ENCODE data around the gene ABL1.
"Not testable (repeated sequence)": the region's sequence is repeated elsewhere in the genome, so short reads cannot be mapped to it uniquely, and the experiment has no call there.

The ABL1 gene

DNA sequence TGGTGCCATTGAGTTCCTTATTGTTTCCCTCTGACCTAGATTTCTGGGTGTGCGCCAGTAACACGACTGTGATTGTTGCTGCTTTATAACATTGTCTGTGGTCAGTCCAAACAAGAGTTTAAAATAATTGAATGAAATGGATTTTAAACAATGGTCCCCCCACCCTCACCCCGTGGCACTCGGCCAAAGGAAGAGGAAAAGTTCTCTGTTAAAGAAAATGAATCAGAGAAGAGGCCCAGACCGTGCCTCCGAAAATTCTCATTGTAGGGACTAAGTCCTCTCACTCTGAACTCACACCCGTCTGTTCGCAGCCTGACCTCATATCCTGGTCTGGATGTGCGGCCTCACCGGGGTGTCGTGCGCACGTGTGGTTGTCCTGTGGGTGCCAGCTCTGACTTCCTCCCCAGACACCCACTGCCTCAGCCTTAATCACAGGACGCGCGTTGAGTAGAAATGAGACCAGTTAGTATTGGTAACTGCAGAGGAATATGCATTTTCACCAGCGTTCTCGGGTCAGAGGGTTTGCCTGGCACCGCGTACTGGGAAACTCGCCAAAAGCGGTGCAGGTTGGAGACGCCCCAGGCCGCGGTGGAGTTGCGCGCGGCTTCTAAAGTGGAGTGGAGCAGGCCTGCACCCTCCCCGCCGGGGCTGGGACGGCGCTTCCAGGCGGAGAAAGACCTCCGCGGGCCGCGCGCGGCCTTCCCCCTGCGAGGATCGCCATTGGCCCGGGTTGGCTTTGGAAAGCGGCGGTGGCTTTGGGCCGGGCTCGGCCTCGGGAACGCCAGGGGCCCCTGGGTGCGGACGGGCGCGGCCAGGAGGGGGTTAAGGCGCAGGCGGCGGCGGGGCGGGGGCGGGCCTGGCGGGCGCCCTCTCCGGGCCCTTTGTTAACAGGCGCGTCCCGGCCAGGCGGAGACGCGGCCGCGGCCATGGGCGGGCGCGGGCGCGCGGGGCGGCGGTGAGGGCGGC is at the start of gene ABL1:
Gene ABL1, plus strand, starts transcription at position 884 of the 966 bp plus-strand sequence. CDS start 193 bp downstream, outside the sequence.
- peak; percentile 60 for DNase-seq (ENCODE audit: low read depth)

DNA sequence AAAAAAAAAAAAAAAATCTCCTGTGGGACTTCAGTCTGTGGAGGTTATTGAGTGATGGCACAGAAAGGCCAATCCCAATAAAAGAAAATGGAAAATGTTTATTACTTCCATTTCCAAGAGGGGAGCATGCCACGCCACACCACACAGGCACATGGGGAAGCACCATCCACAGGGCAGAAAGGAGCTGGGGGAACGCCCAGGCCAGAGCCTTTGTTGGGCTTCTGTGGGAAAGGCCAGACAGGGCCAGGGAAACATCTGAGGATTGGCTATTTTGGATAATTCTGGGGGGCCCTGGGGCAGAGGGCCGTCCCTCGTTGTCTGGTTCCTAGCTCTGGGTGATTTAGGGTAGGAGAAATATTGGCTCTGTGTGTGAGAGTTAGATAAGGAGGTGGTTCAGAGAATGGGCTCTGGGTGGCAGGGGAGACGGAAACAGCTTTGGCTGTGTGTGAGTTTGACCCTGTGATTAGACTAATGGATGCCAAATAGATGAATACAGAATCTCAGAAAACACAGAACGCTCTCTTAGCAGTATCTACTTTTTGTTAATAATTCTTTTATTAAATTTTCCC is 49.0 kb upstream of the ABL1 start:
- no peak for DNase-seq (ENCODE audit: low read depth)

DNA sequence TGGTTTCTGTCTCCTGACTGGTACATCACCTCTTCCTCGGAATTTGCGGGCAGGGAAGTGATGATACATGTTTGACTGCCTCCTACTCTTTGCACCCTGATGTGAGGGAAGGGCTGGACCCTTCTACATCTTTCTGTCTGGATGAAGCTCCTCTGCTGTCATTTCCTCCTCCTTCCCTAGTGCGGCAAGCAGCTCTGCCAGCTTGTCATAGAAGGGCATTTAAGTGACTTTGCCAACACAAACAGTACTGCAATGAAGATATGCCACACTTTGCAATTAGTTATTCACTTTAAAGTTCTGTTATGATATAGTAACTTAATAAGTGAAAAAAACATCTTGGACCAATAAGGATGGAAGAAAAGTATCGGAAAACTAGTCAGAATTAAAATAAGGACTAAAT is 48.5 kb upstream of the ABL1 start:
- DNase-seq (ENCODE audit: low read depth) = no peak

- DNase-seq (ENCODE audit: low read depth) = no peak
These were observed 45.0 kb upstream of the ABL1 start for GRCh38 chr9:130789747-130790672.

- DNase-seq (ENCODE audit: low read depth) = no peak
These were observed 43.7 kb upstream of the ABL1 start for GRCh38 chr9:130791303-130791894.

DNA sequence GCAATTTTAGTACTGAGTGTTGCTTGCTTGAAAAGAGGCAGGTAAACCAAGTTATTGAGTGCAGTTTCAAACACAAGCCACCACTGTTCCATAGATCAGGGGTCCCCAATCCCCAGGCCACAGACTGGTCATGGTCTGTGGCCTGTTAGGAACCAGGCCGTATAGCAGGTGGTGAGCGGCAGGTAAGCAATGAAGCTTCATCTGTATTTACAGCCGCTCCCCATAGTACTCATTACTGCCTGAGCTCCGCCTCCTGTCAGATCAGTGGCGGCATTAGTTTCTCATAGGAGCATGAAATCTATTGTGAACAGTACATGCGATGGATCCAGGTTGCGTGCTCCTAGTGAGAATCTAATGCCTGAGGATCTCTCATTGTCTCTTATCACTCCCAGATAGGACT is 41.5 kb upstream of the ABL1 start:
- DNase-seq (ENCODE audit: low read depth) = no peak

DNA sequence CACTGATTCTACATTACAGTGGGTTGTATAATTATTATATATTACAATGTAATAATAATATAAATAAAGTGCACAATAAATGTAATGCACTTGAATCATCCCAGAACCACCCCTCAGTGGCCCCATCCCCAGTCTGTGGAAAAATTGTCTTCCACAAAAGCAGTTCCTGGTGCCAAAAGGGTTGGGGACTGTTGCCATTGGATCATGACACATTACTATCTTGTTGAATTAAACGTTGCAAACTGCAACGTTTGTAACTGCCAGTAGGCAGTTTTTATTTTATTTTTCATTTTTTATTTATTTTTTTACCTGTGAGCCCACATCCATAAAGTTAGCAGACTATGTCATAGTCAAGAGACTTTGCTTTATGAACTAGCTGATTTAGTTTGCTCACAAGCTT is 41.0 kb upstream of the ABL1 start:
- not testable (repeated sequence) for DNase-seq (ENCODE audit: low read depth)

DNA sequence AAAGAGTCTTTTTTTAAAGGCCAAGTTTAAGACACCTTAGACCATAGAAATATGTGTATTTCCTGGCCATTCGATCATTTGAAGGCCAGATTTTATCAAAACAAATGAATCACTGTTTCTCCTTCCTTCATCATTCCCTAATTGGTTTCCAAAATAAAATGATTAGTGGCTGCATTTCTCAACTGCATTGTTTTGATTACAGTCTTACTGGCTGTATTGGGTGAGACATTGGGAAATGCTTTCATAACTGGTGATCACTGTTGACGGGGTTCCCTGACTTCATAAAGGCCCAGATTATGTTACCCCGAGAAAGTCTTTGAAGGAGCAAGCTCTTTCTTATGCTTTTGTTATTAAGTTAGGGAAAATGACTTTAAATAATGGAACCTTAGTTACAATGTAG is 40.6 kb upstream of the ABL1 start:
- not testable (repeated sequence) for DNase-seq (ENCODE audit: low read depth)

DNA sequence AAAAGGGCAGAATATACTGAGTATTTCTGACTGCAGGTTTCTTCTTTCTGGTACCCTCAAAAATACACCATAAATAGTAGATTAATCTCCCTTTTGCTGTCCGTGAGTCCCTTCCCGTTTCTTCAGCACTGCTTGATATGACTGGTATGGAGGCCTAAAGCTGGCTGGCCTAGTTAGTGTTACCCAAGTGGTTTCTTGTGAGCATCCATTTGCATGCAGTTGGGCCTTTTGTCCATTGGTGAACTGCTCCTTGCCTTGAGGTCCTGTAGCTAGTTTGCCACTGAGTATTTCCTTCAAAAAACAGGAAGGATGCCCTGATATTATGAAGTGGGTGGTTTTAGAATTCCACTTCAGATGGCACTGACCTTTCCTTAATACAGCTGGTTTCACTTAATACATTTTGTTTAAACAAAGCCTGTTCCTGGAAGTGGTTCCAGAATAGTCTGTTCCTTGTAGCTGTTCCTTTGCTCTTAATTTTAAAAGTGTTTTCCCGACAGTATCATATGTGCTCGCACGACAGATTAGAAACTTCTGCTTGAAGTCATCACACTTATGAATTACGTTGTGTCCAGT is 40.0 kb upstream of the ABL1 start:
- no peak for DNase-seq (ENCODE audit: low read depth)

- not testable (repeated sequence) for DNase-seq (ENCODE audit: low read depth)
These were observed 31.9 kb upstream of the ABL1 start for GRCh38 chr9:130803116-130803515.

DNA sequence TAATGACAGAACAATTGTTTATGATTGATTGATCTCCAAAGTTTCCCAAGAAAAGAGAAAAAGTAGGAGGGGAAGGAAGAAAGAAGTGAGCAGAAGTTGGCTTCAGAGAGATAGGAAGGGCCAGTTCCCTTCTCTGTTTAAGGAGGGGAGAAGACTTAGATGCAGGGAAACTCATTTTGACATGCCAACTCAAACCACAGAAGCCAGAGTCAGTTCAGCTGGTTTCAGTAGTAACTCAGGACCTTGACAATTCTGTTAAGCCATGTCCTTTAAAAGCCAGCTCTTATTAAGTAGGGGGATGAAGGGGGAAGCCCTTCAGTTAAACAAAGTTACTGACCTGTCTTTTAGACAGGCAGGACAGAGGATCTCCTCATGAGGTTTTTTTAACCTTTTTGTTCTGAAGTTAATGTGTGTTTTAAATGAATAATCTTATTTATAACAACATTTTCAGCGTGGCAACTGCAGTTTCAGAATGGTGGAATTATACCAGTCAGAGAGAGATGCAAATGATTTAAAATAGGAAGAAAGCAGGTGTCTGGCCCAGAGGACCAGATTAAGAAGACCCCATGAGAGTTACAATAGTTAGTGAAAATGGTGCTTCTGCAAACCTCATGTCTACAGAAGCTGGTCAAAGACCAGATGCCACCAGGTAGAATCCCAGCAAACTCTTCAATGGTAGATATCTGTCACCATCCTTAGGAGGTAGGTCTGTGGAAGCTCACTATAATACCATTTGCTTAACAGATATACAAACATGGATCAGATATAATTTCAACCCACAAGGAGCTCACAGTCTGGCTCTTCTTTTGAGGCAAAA is 29.3 kb upstream of the ABL1 start:
- no peak for DNase-seq (ENCODE audit: low read depth)

DNA sequence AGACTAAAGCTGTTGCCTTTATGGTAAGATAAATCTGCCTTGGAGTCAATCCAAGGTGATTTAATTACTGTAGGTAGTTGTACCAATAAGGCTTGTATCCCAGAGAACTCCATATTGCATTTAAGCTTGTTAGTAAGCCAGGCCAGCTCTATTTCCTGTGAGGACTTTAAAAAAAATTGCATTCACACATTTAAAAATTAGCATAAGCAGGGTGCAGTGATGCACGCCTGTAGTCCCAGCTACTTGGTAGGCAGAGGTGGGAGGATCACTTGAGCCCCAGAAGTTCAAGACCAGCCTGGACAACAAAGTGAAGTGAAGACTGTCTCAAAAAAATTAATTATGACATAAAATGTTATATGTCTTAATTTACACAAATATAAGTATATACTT is 28.7 kb upstream of the ABL1 start:
- DNase-seq (ENCODE audit: low read depth) = no peak

- no peak for DNase-seq (ENCODE audit: low read depth)
These were observed 24.4 kb upstream of the ABL1 start for GRCh38 chr9:130810609-130811136.

DNA sequence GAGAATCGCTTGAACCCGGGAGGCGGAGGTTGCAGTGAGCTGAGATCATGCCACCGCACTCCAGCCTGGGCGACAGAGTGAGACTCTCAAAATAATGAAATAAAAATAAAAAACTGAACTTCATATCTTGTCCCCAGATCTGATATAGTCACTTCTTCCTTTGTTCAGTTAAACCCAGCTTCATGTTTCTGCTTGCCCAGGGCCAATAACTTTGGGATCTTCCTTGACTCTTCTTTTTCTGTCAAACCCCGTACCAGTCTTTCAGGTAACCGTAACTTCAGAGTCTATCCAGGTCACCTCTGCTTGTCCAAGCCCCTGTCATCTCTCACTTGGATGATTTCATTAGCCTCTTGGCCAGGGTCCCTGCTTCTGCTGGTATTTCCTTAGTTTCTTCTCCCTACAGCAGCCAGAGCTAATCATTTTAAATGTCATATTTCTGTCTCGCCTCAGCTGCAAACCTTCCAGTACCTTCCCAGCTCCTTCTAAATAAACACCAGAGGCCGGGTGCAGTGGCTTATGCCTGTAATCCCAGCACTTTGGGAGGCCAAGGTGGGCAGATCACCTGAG is 19.7 kb upstream of the ABL1 start:
- DNase-seq (ENCODE audit: low read depth) = no peak

DNA sequence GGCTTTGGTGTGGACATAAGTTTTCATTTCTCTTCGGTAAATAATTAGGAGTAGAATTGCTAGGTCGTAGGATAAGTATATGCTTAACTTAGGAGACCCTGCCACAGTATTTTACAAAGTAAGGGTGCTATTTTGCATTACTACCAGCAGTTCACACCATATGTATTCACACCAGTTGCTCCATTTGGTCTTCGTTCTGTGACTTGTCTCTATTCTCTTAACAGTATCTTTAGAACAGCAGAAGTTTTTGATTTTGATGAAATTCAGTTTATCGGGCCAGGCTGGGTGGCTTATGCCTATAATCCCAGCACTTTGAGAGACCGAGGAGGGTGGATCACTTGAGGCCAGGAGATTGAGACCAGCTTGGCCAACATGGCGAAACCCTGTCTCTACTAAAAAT is 17.1 kb upstream of the ABL1 start:
- no peak for DNase-seq (ENCODE audit: low read depth)

DNA sequence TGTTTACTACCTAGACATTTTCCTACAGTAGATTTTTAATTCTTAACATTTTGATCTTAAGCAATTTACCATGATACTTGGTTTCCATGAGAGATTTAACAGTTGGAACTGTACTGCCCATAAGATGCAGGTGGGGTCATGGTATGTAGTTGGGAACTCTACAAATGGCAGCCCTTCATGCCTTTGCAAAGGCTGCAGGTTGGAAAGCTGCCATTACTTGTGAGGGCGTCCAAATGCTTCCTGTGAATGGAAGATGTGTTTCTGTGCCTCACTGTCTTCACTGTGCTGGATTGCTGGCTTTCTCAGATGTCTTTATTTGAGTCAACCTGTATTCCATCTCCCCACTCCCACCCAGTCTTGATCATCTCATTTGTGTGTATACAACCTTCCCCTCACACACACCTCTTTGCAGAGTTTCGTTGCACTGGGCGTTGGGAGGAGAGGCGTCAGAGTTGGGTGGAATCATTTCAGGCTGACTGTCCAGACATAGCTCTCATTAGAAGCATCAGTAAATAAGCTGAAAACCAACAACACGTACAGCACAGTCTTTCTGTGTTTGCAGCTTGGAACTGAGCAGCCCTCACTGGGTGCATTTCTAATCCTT is 14.8 kb upstream of the ABL1 start:
- DNase-seq (ENCODE audit: low read depth) = no peak

- DNase-seq (ENCODE audit: low read depth) = no peak
These were observed 11.6 kb upstream of the ABL1 start for GRCh38 chr9:130823435-130823834.

DNA sequence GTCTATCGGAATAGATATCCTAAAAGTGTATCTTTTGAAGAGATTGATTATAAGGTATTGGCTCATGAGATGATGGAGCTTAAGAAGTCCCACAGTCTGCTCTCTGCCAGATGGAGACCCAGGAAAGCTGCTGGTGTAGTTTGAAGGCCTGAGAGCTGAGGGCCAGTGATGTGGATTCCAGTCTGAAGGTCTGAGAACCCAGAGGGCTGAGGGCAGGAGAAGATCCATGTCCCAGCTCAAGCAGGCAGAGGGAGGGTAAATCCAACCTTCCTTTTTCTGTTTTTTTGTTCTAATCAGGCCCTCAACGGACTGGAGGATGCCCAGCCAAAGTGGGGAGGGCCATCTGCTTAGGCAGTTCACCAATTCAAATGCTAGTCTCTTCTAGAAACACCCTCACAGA is 11.0 kb upstream of the ABL1 start:
- DNase-seq (ENCODE audit: low read depth) = no peak

- DNase-seq (ENCODE audit: low read depth) = no peak
These were observed 10.3 kb upstream of the ABL1 start for GRCh38 chr9:130824643-130825350.
